HepG2 (cell line): ENCODE results near the gene NFKB2. TPM values are rescaled to one million over a fixed set of nuclear protein-coding genes. Genes with fewer than 3 reads are reported as not detected.
A peak's percentile ranks its signal among the peaks of the same experiment; 100 is the strongest.

Experiments used
- BHLHE40 ChIP-seq: IDR thresholded peaks from 2 replicates; pipeline ENCODE4 v1.6.1; 2011; ENCODE audit warnings: low read length, improper control_type of control experiment
- GTF3A ChIP-seq: sonication (generic); formaldehyde crosslinking; conservative IDR thresholded peaks from 2 replicates; pipeline ENCODE4 v1.4.0; 2020; ENCODE audit warnings: mild to moderate bottlenecking, missing genetic modification reagents
- KAT2B ChIP-seq: fragments of 150-350 bp; IDR thresholded peaks from 2 replicates; pipeline ENCODE4 v1.6.1; 2014; ENCODE audit warnings: low read depth, low read length, borderline replicate concordance
- KDM2A ChIP-seq: sonication (generic); formaldehyde crosslinking; IDR thresholded peaks from 2 replicates; pipeline ENCODE4 v1.4.0; 2020; ENCODE audit warnings: low read depth, missing genetic modification reagents, borderline replicate concordance
- MXD4 ChIP-seq: IDR thresholded peaks from 2 replicates; pipeline ENCODE4 v1.6.1; 2016; ENCODE audit warnings: mild to moderate bottlenecking, missing biosample characterization, missing genetic modification reagents
- MYNN ChIP-seq: sonication (generic); formaldehyde crosslinking; IDR thresholded peaks from 2 replicates; pipeline ENCODE4 v1.4.0; 2020; ENCODE audit warnings: mild to moderate bottlenecking, low read depth, missing genetic modification reagents
- NFE2L2 ChIP-seq: fragments of 150-350 bp; IDR thresholded peaks from 2 replicates; pipeline ENCODE4 v1.6.1; 2014; ENCODE audit warnings: low read length
- NFIC ChIP-seq: IDR thresholded peaks from 2 replicates; pipeline ENCODE4 v1.6.1; 2012; ENCODE audit warnings: mild to moderate bottlenecking, low read length, inconsistent platforms
- NRL ChIP-seq: sonication (generic); formaldehyde crosslinking; IDR thresholded peaks from 2 replicates; pipeline ENCODE4 v1.5.0; 2020; ENCODE audit warnings: missing genetic modification reagents, mild to moderate bottlenecking, moderate library complexity, borderline replicate concordance
- POLR2G ChIP-seq: fragments of 200-400 bp; formaldehyde crosslinking; IDR thresholded peaks from 2 replicates; pipeline ENCODE4 v1.6.1; 2018; ENCODE audit warnings: mild to moderate bottlenecking, low read depth, low read length, moderate library complexity
- REXO4 ChIP-seq: sonication (generic); formaldehyde crosslinking; IDR thresholded peaks from 2 replicates; pipeline ENCODE4 v1.8.0; 2022; ENCODE audit warnings: missing genetic modification reagents, mild to moderate bottlenecking, borderline replicate concordance
- SMAD3 ChIP-seq: sonication (generic); formaldehyde crosslinking; IDR thresholded peaks from 2 replicates; pipeline ENCODE4 v1.4.0; 2020; ENCODE audit warnings: missing genetic modification reagents
- SMARCC2 ChIP-seq: fragments of 450-650 bp; IDR thresholded peaks from 2 replicates; pipeline ENCODE4 v1.6.1; 2017; ENCODE audit warnings: antibody characterized with exemption, mild to moderate bottlenecking
- TRIM24 ChIP-seq: sonication (generic); formaldehyde crosslinking; IDR thresholded peaks from 2 replicates; pipeline ENCODE4 v1.8.0; 2022; ENCODE audit warnings: mild to moderate bottlenecking, missing genetic modification reagents
- ZFX ChIP-seq: sonication (generic); formaldehyde crosslinking; IDR thresholded peaks from 2 replicates; pipeline ENCODE4 v1.4.0; 2020; ENCODE audit warnings: mild to moderate bottlenecking, low read depth, missing genetic modification reagents, moderate library complexity
- ZKSCAN5 ChIP-seq: sonication (generic); formaldehyde crosslinking; IDR thresholded peaks from 2 replicates; pipeline ENCODE4 v1.5.1; 2020; ENCODE audit warnings: mild to moderate bottlenecking, missing genetic modification reagents
- ZNF124 ChIP-seq: sonication (generic); formaldehyde crosslinking; IDR thresholded peaks from 2 replicates; pipeline ENCODE4 v1.4.0; 2020; ENCODE audit warnings: missing genetic modification reagents
- ZNF224 ChIP-seq: sonication (generic); formaldehyde crosslinking; IDR thresholded peaks from 2 replicates; pipeline ENCODE4 v1.5.0; 2020; ENCODE audit warnings: mild to moderate bottlenecking, missing genetic modification reagents
- ZNF574 ChIP-seq: sonication (generic); formaldehyde crosslinking; IDR thresholded peaks from 2 replicates; pipeline ENCODE4 v1.4.0; 2020; ENCODE audit warnings: missing genetic modification reagents
- ZNF605 ChIP-seq: sonication (generic); formaldehyde crosslinking; IDR thresholded peaks from 2 replicates; pipeline ENCODE4 v1.8.0; 2022; ENCODE audit warnings: mild to moderate bottlenecking, missing genetic modification reagents
- ZNF839 ChIP-seq: sonication (generic); formaldehyde crosslinking; IDR thresholded peaks from 2 replicates; pipeline ENCODE4 v1.4.0; 2020; ENCODE audit warnings: missing genetic modification reagents, mild to moderate bottlenecking, borderline replicate concordance
- ZSCAN12 ChIP-seq: sonication (generic); formaldehyde crosslinking; IDR thresholded peaks from 2 replicates; pipeline ENCODE4 v1.9.0; 2021; ENCODE audit warnings: mild to moderate bottlenecking, missing genetic modification reagents
- polyA plus RNA-seq, 8 experiments: library from polyadenylated mRNA; depleted of rRNA in 3 of 8; stranded (reverse) in 7 of 8; unstranded in 1 of 8; fragments of >200 nt; fragmentation: Illumina TruSeq in 4 of 8; extraction: Trizol in 4 of 8; gene quantifications; 2 replicates each; pipeline versions ENCODE4 v1.2.1 to v1.2.3, GENCODE V29; 2011 to 2016; ENCODE audit warnings: low read depth in 4 of 8, missing spikeins in 1 of 8, mixed read lengths in 1 of 8; ENCODE audit not compliant: insufficient read depth in 1 of 8
- total RNA-seq, 5 experiments: library from RNA; depleted of rRNA; stranded (reverse); fragments of >200 nt; fragmentation: Illumina TruSeq; extraction: Trizol; gene quantifications; 2 replicates each; pipeline ENCODE4 v1.2.3, GENCODE V29; 2016; ENCODE audit warnings: low read depth in 1 of 5
- TF ChIP-seq, protein P1 (sequence below): sonication (generic); formaldehyde crosslinking; IDR thresholded peaks from 2 replicates; pipeline ENCODE4 v1.5.0; 2020; ENCODE audit warnings: mild to moderate bottlenecking, missing genetic modification reagents, borderline replicate concordance
- TF ChIP-seq, protein P2 (sequence below): sonication (generic); formaldehyde crosslinking; IDR thresholded peaks from 2 replicates; pipeline ENCODE4 v1.4.0; 2020; ENCODE audit warnings: mild to moderate bottlenecking, missing genetic modification reagents

NFKB2 gene
- total and polyA plus RNA-seq, 2 of the 13 experiments (the other 11 are each of a cell fraction or from before 2014, with no cell fraction given) = 7.7 to 12.5 TPM

GRCh38 chr10:102433619-102434046 is 38.1 kb downstream of the NFKB2 start (continued):
- TF ChIP-seq NFE2L2 = no peak
- no peak for TF ChIP-seq ZNF839 (CRISPR knock-in tag)
- TF ChIP-seq ZNF124 (CRISPR knock-in tag) = no peak
- no peak for TF ChIP-seq REXO4
- no peak for TF ChIP-seq SMARCC2
- no peak for TF ChIP-seq ZNF605 (CRISPR knock-in tag)
- peak; percentile 25; the same call in 1 of the 2 replicates for TF ChIP-seq ZNF574 (CRISPR knock-in tag)
- no peak for TF ChIP-seq ZKSCAN5 (CRISPR knock-in tag)
- TF ChIP-seq, protein P1, sequence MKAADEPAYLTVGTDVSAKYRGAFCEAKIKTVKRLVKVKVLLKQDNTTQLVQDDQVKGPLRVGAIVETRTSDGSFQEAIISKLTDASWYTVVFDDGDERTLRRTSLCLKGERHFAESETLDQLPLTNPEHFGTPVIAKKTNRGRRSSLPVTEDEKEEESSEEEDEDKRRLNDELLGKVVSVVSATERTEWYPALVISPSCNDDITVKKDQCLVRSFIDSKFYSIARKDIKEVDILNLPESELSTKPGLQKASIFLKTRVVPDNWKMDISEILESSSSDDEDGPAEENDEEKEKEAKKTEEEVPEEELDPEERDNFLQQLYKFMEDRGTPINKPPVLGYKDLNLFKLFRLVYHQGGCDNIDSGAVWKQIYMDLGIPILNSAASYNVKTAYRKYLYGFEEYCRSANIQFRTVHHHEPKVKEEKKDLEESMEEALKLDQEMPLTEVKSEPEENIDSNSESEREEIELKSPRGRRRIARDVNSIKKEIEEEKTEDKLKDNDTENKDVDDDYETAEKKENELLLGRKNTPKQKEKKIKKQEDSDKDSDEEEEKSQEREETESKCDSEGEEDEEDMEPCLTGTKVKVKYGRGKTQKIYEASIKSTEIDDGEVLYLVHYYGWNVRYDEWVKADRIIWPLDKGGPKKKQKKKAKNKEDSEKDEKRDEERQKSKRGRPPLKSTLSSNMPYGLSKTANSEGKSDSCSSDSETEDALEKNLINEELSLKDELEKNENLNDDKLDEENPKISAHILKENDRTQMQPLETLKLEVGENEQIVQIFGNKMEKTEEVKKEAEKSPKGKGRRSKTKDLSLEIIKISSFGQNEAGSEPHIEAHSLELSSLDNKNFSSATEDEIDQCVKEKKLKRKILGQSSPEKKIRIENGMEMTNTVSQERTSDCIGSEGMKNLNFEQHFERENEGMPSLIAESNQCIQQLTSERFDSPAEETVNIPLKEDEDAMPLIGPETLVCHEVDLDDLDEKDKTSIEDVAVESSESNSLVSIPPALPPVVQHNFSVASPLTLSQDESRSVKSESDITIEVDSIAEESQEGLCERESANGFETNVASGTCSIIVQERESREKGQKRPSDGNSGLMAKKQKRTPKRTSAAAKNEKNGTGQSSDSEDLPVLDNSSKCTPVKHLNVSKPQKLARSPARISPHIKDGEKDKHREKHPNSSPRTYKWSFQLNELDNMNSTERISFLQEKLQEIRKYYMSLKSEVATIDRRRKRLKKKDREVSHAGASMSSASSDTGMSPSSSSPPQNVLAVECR (CRISPR knock-in tag) = no peak
- TF ChIP-seq ZSCAN12 = no peak
- 0 out of 2 replicates have a peak, but pooled peaks have one; percentile 37 for TF ChIP-seq ZFX
- 0 out of 2 replicates have a peak, but pooled peaks have one; percentile 11 for TF ChIP-seq NFIC
- no peak for TF ChIP-seq ZNF224
- no peak for TF ChIP-seq SMAD3
- 0 out of 2 replicates have a peak, but pooled peaks have one; percentile 29 for TF ChIP-seq NRL (CRISPR knock-in tag)
- TF ChIP-seq KAT2B = no peak
- TF ChIP-seq, protein P2, sequence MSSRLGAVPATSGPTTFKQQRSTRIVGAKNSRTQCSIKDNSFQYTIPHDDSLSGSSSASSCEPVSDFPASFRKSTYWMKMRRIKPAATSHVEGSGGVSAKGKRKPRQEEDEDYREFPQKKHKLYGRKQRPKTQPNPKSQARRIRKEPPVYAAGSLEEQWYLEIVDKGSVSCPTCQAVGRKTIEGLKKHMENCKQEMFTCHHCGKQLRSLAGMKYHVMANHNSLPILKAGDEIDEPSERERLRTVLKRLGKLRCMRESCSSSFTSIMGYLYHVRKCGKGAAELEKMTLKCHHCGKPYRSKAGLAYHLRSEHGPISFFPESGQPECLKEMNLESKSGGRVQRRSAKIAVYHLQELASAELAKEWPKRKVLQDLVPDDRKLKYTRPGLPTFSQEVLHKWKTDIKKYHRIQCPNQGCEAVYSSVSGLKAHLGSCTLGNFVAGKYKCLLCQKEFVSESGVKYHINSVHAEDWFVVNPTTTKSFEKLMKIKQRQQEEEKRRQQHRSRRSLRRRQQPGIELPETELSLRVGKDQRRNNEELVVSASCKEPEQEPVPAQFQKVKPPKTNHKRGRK (CRISPR knock-in tag) = no peak
- TF ChIP-seq MYNN = no peak
- TF ChIP-seq MXD4 (CRISPR knock-in tag) = no peak
- TF ChIP-seq TRIM24 (CRISPR knock-in tag) = no peak
- no peak for TF ChIP-seq GTF3A (CRISPR knock-in tag)
- TF ChIP-seq POLR2G = no peak
- TF ChIP-seq BHLHE40 = no peak
- no peak for TF ChIP-seq KDM2A
